CD4-positive, alpha-beta T cell (primary cell): ENCODE measurements around the gene ACAP3. TPM values are rescaled to one million over a fixed set of nuclear protein-coding genes. Genes with fewer than 3 reads are reported as not detected.

Experiments used
- ATAC-seq: fragments of 200-7000 bp; cut with Tn5 transposase; one replicate; pipeline ENCODE4 v1.10.0; 2022; ENCODE audit warnings: mild to moderate bottlenecking; ENCODE audit not compliant: poor library complexity
- CTCF ChIA-PET: fragments of 350-600 bp; sonication (Branson Sonifier 250); formaldehyde crosslinking; loops from one replicate; lab custom pipeline; 2021; ENCODE audit warnings: antibody characterized with exemption, inconsistent platforms; lab: Charles Lee
- POLR2A ChIA-PET: fragments of 350-600 bp; sonication (Branson Sonifier 250); formaldehyde crosslinking; loops from one replicate; lab custom pipeline; 2021; ENCODE audit warnings: antibody characterized with exemption, inconsistent platforms; lab: Charles Lee
- DNase-seq, 14 experiments: peaks; one replicate each; pipeline ENCODE4 v3.0.0-alpha.2; 2013 to 2020; ENCODE audit warnings: mixed read lengths in 2 of 14
- H3K27ac ChIP-seq, 2 donors: one replicate each; pipeline versions ENCODE4 v1.5.1 to v1.7.0; 2013; ENCODE audit warnings: low read length in 2 of 2, low read depth in 1 of 2, mild to moderate bottlenecking in 1 of 2
- H3K27me3 ChIP-seq, 2 experiments: 1 replicate in 1 of 2; 2 replicates in 1 of 2; pipeline versions ENCODE4 v1.6.1 to v1.7.0; 2013; ENCODE audit warnings: low read length in 2 of 2, control low read depth in 1 of 2, mild to moderate bottlenecking in 1 of 2, moderate library complexity in 1 of 2; ENCODE audit not compliant: insufficient read depth in 2 of 2, control insufficient read depth in 1 of 2
- H3K36me3 ChIP-seq: one replicate; pipeline ENCODE4 v1.6.1; 2013; ENCODE audit warnings: low read length, control low read depth; ENCODE audit not compliant: insufficient read depth
- H3K4me1 ChIP-seq: one replicate; pipeline ENCODE4 v1.6.1; 2013; ENCODE audit warnings: low read length, control low read depth; ENCODE audit not compliant: insufficient read depth
- H3K4me3 ChIP-seq: one replicate; pipeline ENCODE4 v1.5.1; 2013; ENCODE audit warnings: mild to moderate bottlenecking, low read length, moderate library complexity
- H3K9me3 ChIP-seq, 2 experiments: 1 replicate in 1 of 2; 2 replicates in 1 of 2; pipeline versions ENCODE4 v1.6.1 to v1.7.0; 2013; ENCODE audit warnings: low read length in 2 of 2, mild to moderate bottlenecking in 2 of 2, control low read depth in 1 of 2, moderate library complexity in 1 of 2; ENCODE audit not compliant: control insufficient read depth in 1 of 2, insufficient read depth in 1 of 2
- H3K27ac Mint-ChIP-seq: one replicate; pipeline ENCODE4 v1.8.0; 2020; ENCODE audit warnings: mixed read lengths
- H3K27me3 Mint-ChIP-seq: one replicate; pipeline ENCODE4 v1.8.0; 2021; ENCODE audit warnings: mixed read lengths
- H3K36me3 Mint-ChIP-seq: one replicate; pipeline ENCODE4 v1.8.0; 2021; ENCODE audit warnings: low read depth, mixed read lengths
- H3K4me1 Mint-ChIP-seq: one replicate; pipeline ENCODE4 v1.8.0; 2021; ENCODE audit warnings: low read depth, mixed read lengths
- H3K4me3 Mint-ChIP-seq: one replicate; pipeline ENCODE4 v1.8.0; 2020; ENCODE audit warnings: mild to moderate bottlenecking, mixed read lengths
- H3K9me3 Mint-ChIP-seq: one replicate; pipeline ENCODE4 v1.8.0; 2020; ENCODE audit warnings: mixed read lengths
- intact Hi-C, 2 experiments: fragments of 100-400 bp; cut with DNase I in 1 of 2; cut with micrococcal nuclease in 1 of 2; formaldehyde crosslinking; loops; one replicate each; pipeline versions ENCODE4 v1.15.1 to v1.9.0; 2023 to 2025; cut with DNase I, micrococcal nuclease
- total RNA-seq, 174 experiments: library from RNA in 2 of 174; stranded (reverse) in 2 of 174; gene quantifications; one replicate each; pipeline ENCODE4 v1.2.3 and lab custom pipeline; 2021 to 2026
- TF ChIP-seq, protein P1 (sequence below): fragments of 200-600 bp; IDR thresholded peaks from one replicate; pipeline ENCODE4 v1.8.0; 2022; ENCODE audit warnings: antibody characterized with exemption, mild to moderate bottlenecking

ACAP3 gene
- total RNA-seq, 2 experiments from 2014 or later = 45.3 to 46.4 TPM

DNA sequence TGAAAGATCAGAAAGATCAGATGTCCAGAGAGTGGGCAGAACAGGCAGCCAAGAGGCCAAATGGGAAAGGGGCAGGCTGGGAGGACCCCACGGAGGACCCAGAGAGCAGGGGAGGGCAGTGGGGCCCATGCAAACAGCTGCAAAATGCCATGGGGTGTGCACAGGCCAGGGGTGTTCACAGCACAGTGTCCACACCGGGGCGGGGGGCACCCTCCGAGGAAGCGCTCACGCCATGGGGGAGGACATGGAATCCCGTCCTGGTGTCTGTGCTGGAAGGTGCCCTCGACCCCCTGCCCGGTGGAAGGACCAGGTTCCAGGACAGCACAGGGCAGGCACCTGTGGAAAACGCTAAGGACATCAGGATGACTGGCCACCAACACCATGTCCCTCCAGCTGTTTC, 15.2 kb upstream of the ACAP3 start:
- no peak overlapping the region for H3K27ac ChIP-seq
- H3K36me3 ChIP-seq = peaks cover 44% of the 10 kb centered on the region
- POLR2A ChIA-PET = no interaction called here
- no peak overlapping the region for H3K4me3 ChIP-seq
- no peaks in the 10 kb centered on the region for H3K27me3 Mint-ChIP-seq
- peaks cover 28% of the 10 kb centered on the region for H3K4me1 Mint-ChIP-seq
- no peaks in the 10 kb centered on the region for H3K9me3 Mint-ChIP-seq
- CTCF ChIA-PET = no interaction called here
- no peak for ATAC-seq
- peaks cover 56% of the 10 kb centered on the region for H3K4me1 ChIP-seq
- no peaks in the 10 kb centered on the region for H3K27me3 ChIP-seq
- peak overlapping the region; percentile 81 for H3K27ac Mint-ChIP-seq
- TF ChIP-seq, protein P1, sequence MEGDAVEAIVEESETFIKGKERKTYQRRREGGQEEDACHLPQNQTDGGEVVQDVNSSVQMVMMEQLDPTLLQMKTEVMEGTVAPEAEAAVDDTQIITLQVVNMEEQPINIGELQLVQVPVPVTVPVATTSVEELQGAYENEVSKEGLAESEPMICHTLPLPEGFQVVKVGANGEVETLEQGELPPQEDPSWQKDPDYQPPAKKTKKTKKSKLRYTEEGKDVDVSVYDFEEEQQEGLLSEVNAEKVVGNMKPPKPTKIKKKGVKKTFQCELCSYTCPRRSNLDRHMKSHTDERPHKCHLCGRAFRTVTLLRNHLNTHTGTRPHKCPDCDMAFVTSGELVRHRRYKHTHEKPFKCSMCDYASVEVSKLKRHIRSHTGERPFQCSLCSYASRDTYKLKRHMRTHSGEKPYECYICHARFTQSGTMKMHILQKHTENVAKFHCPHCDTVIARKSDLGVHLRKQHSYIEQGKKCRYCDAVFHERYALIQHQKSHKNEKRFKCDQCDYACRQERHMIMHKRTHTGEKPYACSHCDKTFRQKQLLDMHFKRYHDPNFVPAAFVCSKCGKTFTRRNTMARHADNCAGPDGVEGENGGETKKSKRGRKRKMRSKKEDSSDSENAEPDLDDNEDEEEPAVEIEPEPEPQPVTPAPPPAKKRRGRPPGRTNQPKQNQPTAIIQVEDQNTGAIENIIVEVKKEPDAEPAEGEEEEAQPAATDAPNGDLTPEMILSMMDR = no peak
- DNase-seq = no peak
- peak overlapping the region; percentile 93 for H3K4me3 Mint-ChIP-seq
- H3K36me3 Mint-ChIP-seq = peaks cover 24% of the 10 kb centered on the region
- peaks cover 0 to 4% of the 10 kb centered on the region in 2 experiments for H3K9me3 ChIP-seq
- intact Hi-C loops = no loop called here

DNA sequence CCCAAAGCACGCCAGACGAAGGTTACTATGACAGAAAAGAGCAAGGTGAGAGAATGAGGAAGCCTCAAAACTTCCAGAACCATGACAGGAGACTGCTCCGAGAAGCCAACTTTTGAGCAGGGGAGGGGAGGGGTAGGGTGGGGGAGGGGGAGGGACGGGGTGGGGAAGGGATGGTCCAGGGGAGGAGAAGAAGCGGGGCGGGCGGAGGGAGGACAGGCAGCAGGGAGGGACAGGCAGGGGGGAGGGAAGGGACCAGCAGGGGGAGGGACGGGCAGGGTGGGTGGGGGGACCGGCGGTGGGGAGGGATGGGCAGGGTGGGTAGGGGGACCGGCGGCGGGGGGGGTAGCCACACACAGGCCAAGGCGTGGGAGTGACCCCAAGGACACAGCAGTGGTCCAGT, 14.7 kb upstream of the ACAP3 start:
- H3K4me3 Mint-ChIP-seq = peak overlapping the region; percentile 84
- no peaks in the 10 kb centered on the region for H3K27me3 Mint-ChIP-seq
- no peak for DNase-seq
- Histone ChIP-seq H3K4me3 (no peak overlapping the region), H3K4me1 (peaks cover 56% of the 10 kb centered on the region), H3K9me3 (peaks cover 0 to 4% of the 10 kb centered on the region in 2 experiments), H3K36me3 (peaks cover 41% of the 10 kb centered on the region), H3K27ac (no peak overlapping the region), H3K27me3 (no peaks in the 10 kb centered on the region)
- CTCF ChIA-PET = no interaction called here
- no peak for ATAC-seq
- TF ChIP-seq, protein P1 = no peak
- POLR2A ChIA-PET = no interaction called here
- peaks cover 28% of the 10 kb centered on the region for H3K4me1 Mint-ChIP-seq
- peaks cover 28% of the 10 kb centered on the region for H3K36me3 Mint-ChIP-seq
- no peak overlapping the region for H3K27ac Mint-ChIP-seq
- no peaks in the 10 kb centered on the region for H3K9me3 Mint-ChIP-seq
- intact Hi-C loops = no loop called here

DNA sequence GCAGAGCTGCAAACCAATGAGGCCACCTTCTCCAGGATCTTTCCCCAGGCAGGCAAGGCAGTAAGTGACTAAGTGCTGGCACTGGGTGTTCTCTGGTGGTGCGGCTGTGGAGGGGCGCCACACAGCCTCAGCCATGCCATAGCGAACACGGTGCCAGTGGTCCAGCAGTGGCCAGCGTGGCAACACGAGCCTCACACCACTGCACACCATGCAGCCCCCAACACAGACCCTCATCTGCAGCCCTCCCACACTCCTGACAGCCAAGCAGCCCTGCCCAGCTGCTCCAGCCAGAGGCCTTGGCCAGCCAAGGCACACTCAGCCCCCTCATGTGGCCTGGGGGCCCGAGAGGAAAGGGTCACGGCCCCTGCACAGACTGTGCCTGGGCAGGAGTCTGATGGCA, 13.7 kb upstream of the ACAP3 start:
- intact Hi-C loops = no loop called here
- H3K27ac ChIP-seq = no peak overlapping the region
- Mint-ChIP-seq H3K27me3 (no peaks in the 10 kb centered on the region), H3K4me3 (peak overlapping the region; percentile 56), H3K36me3 (peaks cover 32% of the 10 kb centered on the region), H3K4me1 (peaks cover 28% of the 10 kb centered on the region), H3K27ac (peak overlapping the region; percentile 36), H3K9me3 (no peaks in the 10 kb centered on the region)
- H3K4me3 ChIP-seq = no peak overlapping the region
- peaks cover 50% of the 10 kb centered on the region for H3K4me1 ChIP-seq
- H3K36me3 ChIP-seq = peaks cover 42% of the 10 kb centered on the region
- ATAC-seq = no peak
- H3K27me3 ChIP-seq = no peaks in the 10 kb centered on the region
- H3K9me3 ChIP-seq = peaks cover 0 to 4% of the 10 kb centered on the region in 2 experiments
- DNase-seq = no peak
- TF ChIP-seq, protein P1 = no peak
- POLR2A ChIA-PET = no interaction called here
- CTCF ChIA-PET = no interaction called here
